A673 (cell line): Measurements from ENCODE around the gene ANKRD34A. TPM values are rescaled to one million over a fixed set of nuclear protein-coding genes. Genes with fewer than 3 reads are reported as not detected.

Experiments used
- BruUV-seq: library from RNA; stranded (reverse); fragments of 400-500 nt; replicated peaks from 2 replicates; lab custom pipeline; 2021; lab: Mats Ljungman, UMichigan
- CTCF ChIA-PET: fragments of 300-600 bp; sonication (Branson Sonifier 250); formaldehyde crosslinking; loops from one replicate; lab custom pipeline; 2022; ENCODE audit warnings: antibody characterized with exemption; lab: Charles Lee
- POLR2A ChIA-PET: fragments of 300-600 bp; sonication (Branson Sonifier 250); formaldehyde crosslinking; loops from one replicate; lab custom pipeline; 2022; ENCODE audit warnings: antibody characterized with exemption; ENCODE audit not compliant: low non-redundant PET; lab: Charles Lee
- DNase-seq: peaks from one replicate; pipeline ENCODE4 v3.0.0-alpha.2; 2015; ENCODE audit warnings: low spot score
- H3K27ac ChIP-seq: fragments of 200-600 bp; sonication (generic); 2 replicates; pipeline ENCODE4 v1.5.1; 2016; ENCODE audit warnings: mixed run types, low read depth, mild to moderate bottlenecking, mixed read lengths, antibody characterized with exemption, low read length; ENCODE audit not compliant: poor library complexity, severe bottlenecking
- H3K27me3 ChIP-seq: fragments of 200-600 bp; sonication (generic); replicated peaks from 2 replicates; pipeline ENCODE4 v1.6.1; 2017; ENCODE audit warnings: mixed run types, low read depth, mild to moderate bottlenecking, mixed read lengths, antibody characterized with exemption, low read length; ENCODE audit not compliant: insufficient read depth, poor library complexity
- H3K36me3 ChIP-seq: fragments of 200-600 bp; sonication (generic); 2 replicates; pipeline ENCODE4 v1.6.1; 2016; ENCODE audit warnings: mixed run types, mild to moderate bottlenecking, mixed read lengths, antibody characterized with exemption, low read length; ENCODE audit not compliant: insufficient read depth, poor library complexity, severe bottlenecking
- H3K4me1 ChIP-seq: fragments of 200-600 bp; sonication (generic); 2 replicates; pipeline ENCODE4 v1.6.1; 2017; ENCODE audit warnings: mixed run types, mild to moderate bottlenecking, mixed read lengths, antibody characterized with exemption, low read length; ENCODE audit not compliant: insufficient read depth, poor library complexity, severe bottlenecking
- H3K4me3 ChIP-seq: fragments of 200-600 bp; sonication (generic); 2 replicates; pipeline ENCODE4 v1.5.1; 2016; ENCODE audit warnings: low read depth, mixed run types, mild to moderate bottlenecking, mixed read lengths, low read length; ENCODE audit not compliant: poor library complexity, severe bottlenecking
- H3K9me3 ChIP-seq: fragments of 200-600 bp; sonication (generic); 2 replicates; pipeline ENCODE4 v1.6.1; 2016; ENCODE audit warnings: mixed run types, low read depth, mild to moderate bottlenecking, mixed read lengths, antibody characterized with exemption, low read length; ENCODE audit not compliant: poor library complexity, severe bottlenecking
- EZH2 ChIP-seq: fragments of 200-600 bp; sonication (generic); IDR thresholded peaks from 2 replicates; pipeline ENCODE4 v1.6.1; 2017; ENCODE audit warnings: borderline replicate concordance, low read depth, mild to moderate bottlenecking, mixed read lengths, antibody characterized with exemption, low read length; ENCODE audit not compliant: poor library complexity, severe bottlenecking
- intact Hi-C: fragments of 100-400 bp; cut with micrococcal nuclease; formaldehyde crosslinking; loops from one replicate; pipeline ENCODE4 v1.10.0; 2022; ENCODE audit not compliant: unreplicated experiment
- total RNA-seq: library from RNA; stranded (reverse); gene quantifications from 2 replicates; pipeline ENCODE4 v1.2.3, GENCODE V29; 2021
- TF ChIP-seq, protein P1 (sequence below): fragments of 300-800, 200-600 bp; sonication (generic); conservative IDR thresholded peaks from 2 replicates; pipeline ENCODE4 v1.5.1; 2017; ENCODE audit warnings: low read depth, mild to moderate bottlenecking, antibody characterized with exemption, low read length, moderate library complexity, mixed read lengths

ANKRD34A gene
- total RNA-seq, 1 experiment from 2014 or later = 1.6 TPM

DNA sequence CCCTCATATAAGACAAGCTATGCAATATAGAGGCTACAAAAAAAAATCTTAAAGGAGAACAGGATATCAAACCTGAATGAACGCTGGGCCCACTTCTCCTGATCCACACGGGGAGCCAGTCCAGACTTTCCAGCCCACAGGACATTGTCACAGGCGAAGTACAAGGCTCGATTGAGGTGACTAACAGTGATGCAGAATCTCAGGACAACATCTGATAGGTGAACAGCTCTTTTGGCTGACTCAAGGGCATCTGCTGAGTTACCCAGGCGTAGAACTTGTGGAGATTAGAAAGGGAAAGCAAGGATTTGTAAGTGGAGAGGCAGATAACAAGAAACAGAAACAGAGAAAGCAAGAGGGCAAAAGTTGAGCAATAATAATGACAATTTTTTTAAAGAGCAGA is 47.6 kb downstream of the ANKRD34A start:
- H3K27me3 ChIP-seq = no peaks in the 10 kb centered on the region
- DNase-seq = no peak
- TF ChIP-seq, protein P1, sequence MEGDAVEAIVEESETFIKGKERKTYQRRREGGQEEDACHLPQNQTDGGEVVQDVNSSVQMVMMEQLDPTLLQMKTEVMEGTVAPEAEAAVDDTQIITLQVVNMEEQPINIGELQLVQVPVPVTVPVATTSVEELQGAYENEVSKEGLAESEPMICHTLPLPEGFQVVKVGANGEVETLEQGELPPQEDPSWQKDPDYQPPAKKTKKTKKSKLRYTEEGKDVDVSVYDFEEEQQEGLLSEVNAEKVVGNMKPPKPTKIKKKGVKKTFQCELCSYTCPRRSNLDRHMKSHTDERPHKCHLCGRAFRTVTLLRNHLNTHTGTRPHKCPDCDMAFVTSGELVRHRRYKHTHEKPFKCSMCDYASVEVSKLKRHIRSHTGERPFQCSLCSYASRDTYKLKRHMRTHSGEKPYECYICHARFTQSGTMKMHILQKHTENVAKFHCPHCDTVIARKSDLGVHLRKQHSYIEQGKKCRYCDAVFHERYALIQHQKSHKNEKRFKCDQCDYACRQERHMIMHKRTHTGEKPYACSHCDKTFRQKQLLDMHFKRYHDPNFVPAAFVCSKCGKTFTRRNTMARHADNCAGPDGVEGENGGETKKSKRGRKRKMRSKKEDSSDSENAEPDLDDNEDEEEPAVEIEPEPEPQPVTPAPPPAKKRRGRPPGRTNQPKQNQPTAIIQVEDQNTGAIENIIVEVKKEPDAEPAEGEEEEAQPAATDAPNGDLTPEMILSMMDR = no peak
- no peak for TF ChIP-seq EZH2
- intact Hi-C loops = no loop called here
- peaks cover 11% of the 10 kb centered on the region for H3K36me3 ChIP-seq
- BruUV-seq = no TSS peak
- no peak overlapping the region for H3K27ac ChIP-seq
- ChIA-PET CTCF (no interaction called here), POLR2A (no interaction called here)
- no peak overlapping the region for H3K4me3 ChIP-seq
- H3K9me3 ChIP-seq = no peaks in the 10 kb centered on the region
- H3K4me1 ChIP-seq = peaks cover 14% of the 10 kb centered on the region

DNA sequence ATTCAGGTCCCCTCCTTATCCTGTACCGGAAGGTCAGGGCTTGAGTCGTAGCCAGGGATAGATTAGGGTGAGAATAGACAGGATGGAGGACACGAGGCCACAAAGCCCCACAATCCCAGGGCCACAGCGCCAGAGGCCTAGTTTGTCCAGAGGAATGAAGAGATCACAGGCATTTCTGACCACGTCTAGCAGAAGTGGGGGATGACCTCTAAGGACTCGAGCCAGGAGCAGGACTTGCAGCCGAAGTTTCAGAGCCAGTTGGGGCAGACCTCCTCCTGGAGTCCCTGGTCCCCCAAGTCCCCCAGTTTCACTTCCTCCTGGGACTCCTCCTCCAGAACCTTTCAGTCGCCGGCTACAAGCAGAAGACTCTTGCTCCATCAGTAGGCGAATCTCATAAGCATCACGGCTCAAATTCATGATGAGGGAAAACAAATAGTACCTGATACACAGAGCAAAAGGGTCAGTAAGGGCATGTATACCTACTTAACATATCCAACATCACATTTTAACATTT is 52.2 kb downstream of the ANKRD34A start:
- no TSS peak for BruUV-seq
- no peak for DNase-seq
- Histone ChIP-seq H3K27me3 (no peaks in the 10 kb centered on the region), H3K27ac (no peak overlapping the region), H3K4me1 (peaks cover 3% of the 10 kb centered on the region), H3K9me3 (no peaks in the 10 kb centered on the region), H3K36me3 (peaks cover 18% of the 10 kb centered on the region), H3K4me3 (no peak overlapping the region)
- no peak for TF ChIP-seq EZH2
- TF ChIP-seq, protein P1 = no peak
- CTCF ChIA-PET = interaction anchor here (2.9 kb wide), 1 partner anchor 20 kb away, joined by 13 read pairs; no protein-coding TSS in a partner anchor
- POLR2A ChIA-PET = no interaction called here
- intact Hi-C loops = loop anchor here (5.0 kb wide), 1 partner anchor 105 kb away; no protein-coding TSS in a partner anchor

Other genes with a start within 250 kb of the ANKRD34A start
- gene CD160, start 245.1 kb downstream of the ANKRD34A start, total RNA-seq = not detected in 2 replicates
- gene RNF115, start 140.5 kb downstream of the ANKRD34A start, total RNA-seq = 15.3 and 18.0 TPM in 2 replicates
- gene POLR3C, start 140.4 kb downstream of the ANKRD34A start, total RNA-seq = 49.6 and 50.3 TPM in 2 replicates
- gene NUDT17, start 118.9 kb downstream of the ANKRD34A start, total RNA-seq = 3.4 and 6.6 TPM in 2 replicates
- gene PIAS3, start 105.5 kb downstream of the ANKRD34A start, total RNA-seq = 41.8 and 47.0 TPM in 2 replicates
- gene ANKRD35, start 78.7 kb downstream of the ANKRD34A start, total RNA-seq = not detected in 2 replicates
- 1.1 and 1.2 TPM in 2 replicates for gene ITGA10, start 54.5 kb downstream of the ANKRD34A start, total RNA-seq
- gene PEX11B, start 45.9 kb downstream of the ANKRD34A start, total RNA-seq = 22.1 and 22.4 TPM in 2 replicates
- 255 and 276 TPM in 2 replicates for gene RBM8A, start 37.1 kb downstream of the ANKRD34A start, total RNA-seq
- gene LIX1L, start 6.6 kb downstream of the ANKRD34A start, total RNA-seq = 39.6 and 40.1 TPM in 2 replicates
- 8.5 and 11.6 TPM in 2 replicates for gene POLR3GL, start 115 bp upstream of the ANKRD34A start, total RNA-seq
- gene TXNIP, start 32.0 kb upstream of the ANKRD34A start, total RNA-seq = 27.3 and 36.4 TPM in 2 replicates
- 0.24 and 0.31 TPM in 2 replicates for gene HJV, start 57.2 kb upstream of the ANKRD34A start, total RNA-seq
- gene NBPF10, start 180.2 kb upstream of the ANKRD34A start, total RNA-seq = 2.9 and 3.5 TPM in 2 replicates